ENCODE measurements around the gene GTF2A2. TPM values are rescaled to one million over a fixed set of nuclear protein-coding genes. Genes with fewer than 3 reads are reported as not detected.

Gene GTF2A2
- total RNA-seq, 1 donor from 2014 or later: 109 TPM

- Mint-ChIP-seq H3K27me3 (no peaks in the 10 kb centered on the region), H3K9me3 (ENCODE audit: low read depth) (no peaks in the 10 kb centered on the region), H3K4me3 (ENCODE audit: low read depth) (no peak overlapping the region), H3K36me3 (ENCODE audit: insufficient read depth) (peaks cover 19% of the 10 kb centered on the region), H3K27ac (no peak overlapping the region), H3K4me1 (ENCODE audit: low read depth) (no peaks in the 10 kb centered on the region)
- TF ChIP-seq CTCF (IDR thresholded peaks at IDR 0.05; ENCODE audit: unreplicated experiment): no peak
- DNase-seq (ENCODE audit: low spot score, unreplicated experiment): no peak
These were observed 11.2 kb upstream of the GTF2A2 start for GRCh38 chr15:59668556-59668955.

- H3K9me3 Mint-ChIP-seq (ENCODE audit: low read depth): no peaks in the 10 kb centered on the region
- H3K27me3 Mint-ChIP-seq: no peaks in the 10 kb centered on the region
- no peak overlapping the region for H3K27ac Mint-ChIP-seq
- DNase-seq (ENCODE audit: low spot score, unreplicated experiment): no peak
- H3K4me3 Mint-ChIP-seq (ENCODE audit: low read depth): no peak overlapping the region
- peaks cover 18% of the 10 kb centered on the region for H3K36me3 Mint-ChIP-seq (ENCODE audit: insufficient read depth)
- no peaks in the 10 kb centered on the region for H3K4me1 Mint-ChIP-seq (ENCODE audit: low read depth)
- TF ChIP-seq CTCF (IDR thresholded peaks at IDR 0.05; ENCODE audit: unreplicated experiment): no peak
These were observed 4.9 kb upstream of the GTF2A2 start for GRCh38 chr15:59662260-59662659.

- Mint-ChIP-seq H3K9me3 (ENCODE audit: low read depth) (no peaks in the 10 kb centered on the region), H3K27ac (no peak overlapping the region), H3K27me3 (no peaks in the 10 kb centered on the region), H3K4me3 (ENCODE audit: low read depth) (no peak overlapping the region), H3K4me1 (ENCODE audit: low read depth) (no peaks in the 10 kb centered on the region), H3K36me3 (ENCODE audit: insufficient read depth) (peaks cover 15% of the 10 kb centered on the region)
- DNase-seq (ENCODE audit: low spot score, unreplicated experiment): no peak
- TF ChIP-seq CTCF (IDR thresholded peaks at IDR 0.05; ENCODE audit: unreplicated experiment): no peak
These were observed 2.1 kb upstream of the GTF2A2 start for GRCh38 chr15:59659366-59659765.

- H3K27ac Mint-ChIP-seq: peak overlapping the region; percentile 82
- no peak for DNase-seq (ENCODE audit: low spot score, unreplicated experiment)
- no peak overlapping the region for H3K4me3 Mint-ChIP-seq (ENCODE audit: low read depth)
- H3K36me3 Mint-ChIP-seq (ENCODE audit: insufficient read depth): peaks cover 20% of the 10 kb centered on the region
- no peaks in the 10 kb centered on the region for H3K27me3 Mint-ChIP-seq
- TF ChIP-seq CTCF (IDR thresholded peaks at IDR 0.05; ENCODE audit: unreplicated experiment): no peak
- peaks cover 3% of the 10 kb centered on the region for H3K9me3 Mint-ChIP-seq (ENCODE audit: low read depth)
- H3K4me1 Mint-ChIP-seq (ENCODE audit: low read depth): no peaks in the 10 kb centered on the region
These were observed 365 bp upstream of the GTF2A2 start for GRCh38 chr15:59657635-59658125.

- Mint-ChIP-seq H3K4me1 (ENCODE audit: low read depth) (peaks cover 2% of the 10 kb centered on the region), H3K9me3 (ENCODE audit: low read depth) (peaks cover 7% of the 10 kb centered on the region), H3K4me3 (ENCODE audit: low read depth) (no peak overlapping the region), H3K36me3 (ENCODE audit: insufficient read depth) (peaks cover 21% of the 10 kb centered on the region), H3K27me3 (no peaks in the 10 kb centered on the region), H3K27ac (no peak overlapping the region)
- DNase-seq (ENCODE audit: low spot score, unreplicated experiment): no peak
- TF ChIP-seq CTCF (IDR thresholded peaks at IDR 0.05; ENCODE audit: unreplicated experiment): no peak
These were observed 3.3 kb downstream of the GTF2A2 start for GRCh38 chr15:59654046-59654445.
